WI38 (cell line): Measurements from ENCODE around the gene SYK.

Experiments
- H3K4me3 ChIP-seq: 2 replicates; pipeline ENCODE4 v1.5.1; 2011; ENCODE audit warnings: low read depth, mild to moderate bottlenecking, control low read depth, low read length
- TF ChIP-seq, protein P1 (sequence below): IDR thresholded peaks from 2 replicates; pipeline ENCODE4 v1.5.1; 2012; ENCODE audit warnings: low read depth, mild to moderate bottlenecking, control low read depth, low read length

SYK gene

DNA sequence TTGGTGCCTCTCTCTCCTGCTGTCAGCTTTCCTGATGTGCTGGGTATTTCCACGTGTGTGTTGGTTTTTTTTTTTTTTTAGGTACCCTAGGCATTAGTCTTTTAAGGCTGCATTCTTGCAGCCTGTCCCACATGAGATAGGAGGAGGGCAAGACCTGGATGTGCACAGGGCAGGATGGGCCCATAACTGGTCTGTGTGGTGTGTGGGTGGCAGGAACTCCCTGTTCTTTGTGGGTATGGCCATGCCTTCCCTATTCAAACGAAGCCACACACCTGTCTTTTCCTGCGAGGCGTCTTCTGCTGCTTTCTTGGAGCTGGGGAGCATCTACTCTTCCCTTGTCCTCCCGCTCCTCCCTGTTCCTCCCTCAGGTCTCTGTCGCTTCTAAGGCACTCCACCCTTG, 6.8 kb downstream of the SYK start:
- no peak overlapping the region for H3K4me3 ChIP-seq
- TF ChIP-seq, protein P1, sequence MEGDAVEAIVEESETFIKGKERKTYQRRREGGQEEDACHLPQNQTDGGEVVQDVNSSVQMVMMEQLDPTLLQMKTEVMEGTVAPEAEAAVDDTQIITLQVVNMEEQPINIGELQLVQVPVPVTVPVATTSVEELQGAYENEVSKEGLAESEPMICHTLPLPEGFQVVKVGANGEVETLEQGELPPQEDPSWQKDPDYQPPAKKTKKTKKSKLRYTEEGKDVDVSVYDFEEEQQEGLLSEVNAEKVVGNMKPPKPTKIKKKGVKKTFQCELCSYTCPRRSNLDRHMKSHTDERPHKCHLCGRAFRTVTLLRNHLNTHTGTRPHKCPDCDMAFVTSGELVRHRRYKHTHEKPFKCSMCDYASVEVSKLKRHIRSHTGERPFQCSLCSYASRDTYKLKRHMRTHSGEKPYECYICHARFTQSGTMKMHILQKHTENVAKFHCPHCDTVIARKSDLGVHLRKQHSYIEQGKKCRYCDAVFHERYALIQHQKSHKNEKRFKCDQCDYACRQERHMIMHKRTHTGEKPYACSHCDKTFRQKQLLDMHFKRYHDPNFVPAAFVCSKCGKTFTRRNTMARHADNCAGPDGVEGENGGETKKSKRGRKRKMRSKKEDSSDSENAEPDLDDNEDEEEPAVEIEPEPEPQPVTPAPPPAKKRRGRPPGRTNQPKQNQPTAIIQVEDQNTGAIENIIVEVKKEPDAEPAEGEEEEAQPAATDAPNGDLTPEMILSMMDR: no peak

DNA sequence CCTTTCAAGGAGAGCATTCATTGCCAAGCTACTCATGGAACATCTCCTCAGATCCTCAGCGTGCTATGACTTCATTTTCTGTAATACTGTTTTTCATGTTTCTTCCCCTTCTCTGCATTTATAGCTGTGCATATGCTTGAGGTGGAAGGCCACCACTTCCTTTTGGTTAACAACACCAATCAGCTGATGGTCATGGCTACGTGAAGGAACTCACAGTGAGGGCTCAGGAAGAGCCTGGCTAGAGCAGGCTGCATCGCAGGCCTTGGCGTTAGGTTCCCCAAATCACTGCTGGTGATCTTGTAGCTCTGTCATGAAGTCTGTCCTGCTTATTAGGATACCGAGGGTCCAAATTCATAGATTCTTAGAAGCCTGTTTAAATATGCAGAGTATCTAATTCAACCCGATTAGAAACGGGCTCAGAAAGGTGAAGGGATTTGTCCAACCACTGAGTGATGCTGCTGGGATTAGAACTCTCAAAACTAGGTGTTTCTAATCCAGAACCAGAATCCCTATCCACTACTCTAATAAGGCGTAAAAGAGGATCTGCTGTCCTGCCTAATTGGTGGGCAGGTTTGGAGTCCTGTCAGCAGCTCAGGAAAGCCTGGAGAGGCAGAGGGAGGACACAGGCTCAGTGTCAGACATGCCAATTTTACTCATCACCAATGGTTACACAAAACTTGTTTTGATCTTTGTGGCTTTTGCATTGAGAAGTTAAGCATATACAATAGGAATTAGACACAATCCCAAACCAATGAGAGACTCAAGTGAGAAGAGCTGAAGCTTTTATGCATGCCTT, 7.5 kb downstream of the SYK start:
- no peak overlapping the region for H3K4me3 ChIP-seq
- TF ChIP-seq, protein P1: no peak

DNA sequence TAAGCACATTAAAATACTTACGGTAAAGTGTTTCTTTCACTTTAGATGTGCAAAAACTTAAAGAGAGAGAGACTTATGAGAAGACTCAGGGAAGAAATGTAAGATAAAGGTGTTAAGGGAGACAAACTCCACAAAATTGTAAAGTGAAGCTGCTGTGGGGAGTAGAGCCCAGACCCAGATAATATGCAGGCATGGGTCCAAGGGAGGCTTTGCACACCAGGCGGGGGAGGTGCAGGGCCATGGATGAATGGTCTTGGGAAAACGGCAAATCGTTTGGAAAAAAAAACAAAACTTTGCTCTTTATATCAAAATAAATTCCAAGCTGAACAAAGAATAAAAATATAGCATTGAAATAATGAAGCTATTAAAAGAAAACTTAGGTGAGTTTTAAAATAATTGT, 9.1 kb downstream of the SYK start:
- TF ChIP-seq, protein P1: no peak

DNA sequence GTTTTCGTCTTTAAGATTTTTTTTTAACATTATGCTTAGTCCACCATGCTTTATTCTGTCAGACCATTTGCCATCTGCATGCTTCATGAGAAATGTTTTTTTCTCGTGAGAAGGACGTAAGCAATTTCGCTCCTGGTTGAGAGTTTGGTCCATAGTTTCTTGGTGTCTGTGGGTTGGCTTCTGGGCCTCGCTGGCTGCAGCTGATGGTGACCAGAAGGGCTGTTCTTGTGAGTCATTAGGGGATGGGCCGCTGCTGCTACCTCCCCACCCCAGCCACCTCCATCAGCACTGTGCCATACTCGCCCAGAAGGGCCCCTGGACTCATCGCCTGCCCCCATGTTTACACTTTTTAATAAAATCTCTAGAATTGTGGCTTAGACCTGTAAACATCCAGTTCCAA, 11.4 kb downstream of the SYK start:
- H3K4me3 ChIP-seq: no peak overlapping the region
- TF ChIP-seq, protein P1: no peak

More for the DNA sequence above, 9.1 kb downstream of the SYK start:
- H3K4me3 ChIP-seq: no peak overlapping the region

DNA sequence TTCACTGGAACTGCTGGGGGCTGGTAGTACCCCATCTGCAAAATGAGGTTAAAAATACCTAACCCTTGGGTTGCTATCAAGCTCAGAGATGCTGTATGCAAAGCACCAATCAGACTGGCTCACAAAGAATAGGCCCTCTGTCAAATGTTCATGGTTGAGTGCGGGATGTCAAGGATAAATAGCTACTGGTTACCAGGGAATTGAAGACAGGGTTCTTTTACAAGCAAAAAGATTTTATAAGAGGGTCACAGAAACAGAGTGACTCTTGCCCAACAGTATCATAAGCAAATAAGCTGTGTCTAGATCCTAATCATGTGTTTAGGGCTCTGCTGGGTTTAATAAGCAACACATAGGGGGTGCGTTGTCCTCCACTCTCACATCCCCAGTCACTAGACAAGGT, 11.9 kb downstream of the SYK start:
- no peak overlapping the region for H3K4me3 ChIP-seq
- TF ChIP-seq, protein P1: no peak

DNA sequence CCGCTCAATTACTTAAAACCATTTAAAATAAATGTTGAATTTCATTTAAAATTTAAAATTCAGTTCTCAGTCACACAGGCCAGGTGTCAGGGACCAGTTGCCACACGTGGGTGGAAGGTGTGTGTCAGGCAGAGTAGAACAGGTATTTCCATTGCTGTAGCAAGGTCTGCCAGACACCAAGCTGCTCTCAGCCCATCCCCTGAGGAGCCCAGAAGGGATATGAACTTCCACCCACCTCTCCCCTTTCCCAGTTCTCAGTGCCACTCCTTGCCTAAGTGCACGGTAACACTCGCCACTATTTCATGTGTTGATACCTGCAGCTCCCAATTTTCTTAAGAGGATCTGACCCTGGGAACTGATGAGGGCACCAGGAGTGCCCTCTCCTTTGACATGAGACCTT, 12.7 kb downstream of the SYK start:
- TF ChIP-seq, protein P1: no peak
- H3K4me3 ChIP-seq: no peak overlapping the region

DNA sequence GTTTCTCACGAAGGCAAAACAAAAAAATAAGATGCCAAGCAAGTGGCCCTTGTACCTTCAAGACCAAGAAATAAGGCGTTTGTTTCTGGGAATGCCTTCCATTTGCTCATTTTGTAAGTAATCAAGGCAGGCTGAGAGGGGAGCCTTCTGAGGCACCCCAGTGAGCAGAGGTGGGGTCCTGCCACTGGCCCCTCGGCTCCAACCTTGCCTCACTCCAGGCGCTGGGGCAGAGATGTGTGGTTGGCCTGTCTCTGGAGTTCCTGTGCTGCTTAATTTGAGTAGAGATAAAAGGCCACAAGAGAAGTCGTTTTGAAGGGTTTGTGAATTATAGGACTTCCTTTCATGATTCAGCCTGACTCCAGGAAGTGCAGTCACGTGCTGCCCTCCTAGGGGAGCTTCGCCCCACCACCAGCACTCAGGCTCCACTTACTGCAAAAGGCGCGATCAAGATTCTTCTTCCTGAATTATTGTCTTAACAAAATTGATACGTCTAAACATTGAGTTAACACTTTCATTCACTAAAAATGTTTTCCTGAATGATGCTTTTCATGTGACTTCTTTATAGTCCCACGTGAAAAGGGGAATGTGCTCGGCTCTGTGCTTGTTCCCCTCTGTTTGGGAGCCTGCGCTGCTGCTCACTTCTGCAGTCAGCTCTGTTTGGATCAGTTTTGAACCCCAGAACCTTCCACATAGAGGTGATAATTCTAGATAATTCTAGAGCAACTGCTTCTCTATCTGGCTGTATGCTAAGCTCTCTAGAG, 13.7 kb downstream of the SYK start:
- no peak overlapping the region for H3K4me3 ChIP-seq
- TF ChIP-seq, protein P1: no peak
